Measurements from ENCODE around the gene MYO1B.

Gene MYO1B

DNA sequence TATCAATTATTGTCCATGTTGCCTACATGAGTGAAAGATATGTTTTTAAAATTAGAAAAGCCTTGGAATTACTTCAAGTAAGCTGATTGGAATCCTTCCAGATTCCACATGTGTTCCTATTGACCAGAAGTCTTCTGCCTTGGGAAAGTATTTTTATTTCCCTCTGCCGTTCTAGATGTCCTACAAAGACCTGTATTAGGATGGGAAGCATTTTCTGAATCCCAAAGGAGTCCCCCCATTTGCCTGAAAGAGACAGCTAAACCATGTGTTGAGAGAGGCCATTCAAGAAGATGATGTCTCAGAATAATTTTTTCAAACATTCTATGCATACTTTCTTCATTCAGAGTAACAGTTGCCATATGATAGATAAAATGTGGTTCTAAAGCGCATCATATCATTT is 19.0 kb upstream of the MYO1B start:
- no peak for DNase-seq (ENCODE audit: low read depth)

DNA sequence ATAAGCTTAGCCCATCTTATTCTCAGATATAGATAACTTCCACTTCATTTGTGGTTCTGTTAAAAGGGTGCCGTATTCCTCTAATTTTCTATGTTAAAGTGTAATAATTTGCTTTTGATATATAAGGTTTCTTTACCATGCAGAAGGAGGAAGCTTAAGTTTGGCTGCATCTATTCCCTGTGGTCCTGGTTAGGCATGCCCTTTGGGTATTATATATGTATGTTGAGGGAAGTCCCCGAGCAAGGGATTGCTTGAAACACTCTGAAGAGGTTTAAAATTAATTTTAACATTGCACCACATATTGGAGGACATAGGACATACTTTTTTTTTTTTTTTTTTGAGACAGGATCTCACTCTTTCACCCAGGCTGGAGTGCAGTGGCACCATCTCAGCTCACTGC is 16.9 kb upstream of the MYO1B start:
- DNase-seq (ENCODE audit: low read depth) = no peak

DNA sequence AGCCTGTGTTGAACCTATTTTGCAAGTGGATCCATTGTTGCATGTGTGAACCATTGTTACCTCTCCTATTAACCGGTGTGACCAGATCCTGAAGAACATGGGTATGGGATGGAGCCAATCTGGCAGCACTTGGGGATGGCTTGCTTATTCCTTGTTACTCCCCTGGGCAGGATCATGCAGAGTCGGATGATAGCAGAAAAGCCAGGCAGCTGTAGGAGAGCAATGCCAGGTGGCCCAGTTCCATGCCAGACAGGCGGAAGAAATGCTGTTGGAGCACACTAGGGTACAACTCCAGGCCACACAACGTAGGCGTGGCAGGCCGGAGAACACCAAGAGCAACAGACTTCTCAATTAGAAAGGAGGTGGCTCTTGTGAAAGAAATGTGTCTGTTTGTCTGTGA is 16.3 kb upstream of the MYO1B start:
- DNase-seq (ENCODE audit: low read depth) = no peak

DNA sequence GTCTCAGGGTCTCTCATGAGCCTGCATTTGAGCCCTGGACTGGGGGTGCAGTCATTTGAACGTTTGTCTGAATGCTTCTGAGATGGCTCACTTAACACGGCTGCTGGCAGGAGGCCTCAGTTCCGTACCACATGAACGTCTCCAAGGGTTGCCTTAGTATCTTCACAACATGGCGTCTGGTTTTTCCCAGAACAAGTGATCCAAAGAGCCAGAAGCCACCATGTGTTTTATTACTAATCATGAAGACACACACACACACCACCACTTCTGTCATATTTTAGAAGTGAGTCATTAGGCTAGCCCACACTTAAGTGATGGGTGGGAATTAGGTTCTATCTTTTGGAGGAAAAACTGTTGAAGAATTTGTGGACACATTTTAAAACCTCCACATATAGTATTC is 15.0 kb upstream of the MYO1B start:
- no peak for DNase-seq (ENCODE audit: low read depth)

DNA sequence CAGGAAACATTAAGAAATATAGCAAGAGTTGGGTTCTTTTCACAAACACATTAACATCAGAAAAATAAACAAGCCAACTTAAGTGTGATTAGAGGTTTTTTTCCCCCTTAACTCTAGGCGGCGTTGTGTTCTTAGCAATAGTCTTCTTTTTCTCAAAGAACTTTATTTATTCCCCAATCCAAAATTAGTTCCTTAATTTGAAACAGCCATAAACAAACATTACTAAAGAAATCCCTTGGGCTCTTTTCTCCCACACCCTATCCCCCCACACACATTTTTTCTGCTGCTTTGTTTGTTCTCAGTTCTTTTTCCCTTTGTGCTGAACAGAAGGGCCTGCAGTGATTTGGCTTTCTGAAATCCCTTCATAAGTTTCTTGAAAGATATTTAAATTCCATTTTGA is 13.2 kb upstream of the MYO1B start:
- DNase-seq (ENCODE audit: low read depth) = no peak

DNA sequence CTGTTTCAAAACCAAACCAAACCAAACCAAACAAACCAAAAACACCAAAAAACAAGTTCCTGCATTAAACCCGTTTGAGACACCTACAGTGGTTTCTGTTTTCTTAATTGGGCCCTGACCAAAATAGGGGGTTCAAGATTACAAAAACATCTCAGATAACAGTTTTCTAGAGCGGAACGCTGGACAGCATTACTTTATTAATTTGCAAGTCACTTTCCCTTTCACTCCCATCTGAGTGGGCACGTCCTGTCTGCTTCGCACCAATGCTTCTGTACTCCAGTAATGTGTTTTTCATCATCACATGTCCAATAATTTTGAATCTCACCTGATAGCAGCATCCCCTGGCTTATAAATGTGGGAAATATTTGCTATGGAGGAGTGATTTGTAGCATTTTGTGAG is 11.7 kb upstream of the MYO1B start:
- DNase-seq (ENCODE audit: low read depth) = no peak

DNA sequence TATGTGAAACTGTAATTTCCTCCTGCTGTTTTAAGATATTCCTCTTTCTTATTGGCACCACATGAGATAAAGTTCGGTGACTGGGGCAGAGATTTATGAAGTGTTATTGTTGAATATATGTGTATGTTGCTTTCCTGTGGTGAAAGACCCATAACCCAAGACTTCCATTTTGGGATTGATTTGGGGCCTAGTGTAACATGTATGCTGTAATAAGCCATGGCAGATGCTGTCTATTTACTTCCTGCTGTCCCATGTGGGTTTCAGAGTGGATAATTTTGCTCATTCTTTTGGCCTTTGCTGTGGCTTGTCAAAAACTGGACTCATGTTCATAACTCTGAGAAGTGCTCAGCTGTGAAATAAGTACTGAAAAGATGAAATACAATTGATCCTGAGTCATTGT is 10.8 kb upstream of the MYO1B start:
- no peak for DNase-seq (ENCODE audit: low read depth)

DNA sequence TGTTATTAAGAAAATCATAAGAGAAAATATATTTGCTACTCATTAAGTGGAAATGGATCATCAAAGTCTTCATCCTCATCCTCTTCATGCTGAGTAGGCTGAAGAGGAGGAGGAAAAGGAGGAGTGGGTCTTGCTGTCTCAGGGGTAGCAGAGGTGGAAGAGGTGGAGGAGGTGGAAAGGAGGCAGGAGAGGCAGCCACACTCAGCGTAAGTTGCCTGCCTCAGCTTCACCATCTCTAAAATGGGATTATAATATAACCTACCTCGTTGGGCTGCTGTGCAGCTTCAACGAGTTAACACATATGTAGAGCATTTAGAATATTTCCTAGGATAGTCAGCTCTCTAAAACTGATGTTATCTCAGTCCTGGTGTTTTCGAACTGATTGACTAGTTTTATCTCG is 4.3 kb upstream of the MYO1B start:
- no peak for DNase-seq (ENCODE audit: low read depth)

DNA sequence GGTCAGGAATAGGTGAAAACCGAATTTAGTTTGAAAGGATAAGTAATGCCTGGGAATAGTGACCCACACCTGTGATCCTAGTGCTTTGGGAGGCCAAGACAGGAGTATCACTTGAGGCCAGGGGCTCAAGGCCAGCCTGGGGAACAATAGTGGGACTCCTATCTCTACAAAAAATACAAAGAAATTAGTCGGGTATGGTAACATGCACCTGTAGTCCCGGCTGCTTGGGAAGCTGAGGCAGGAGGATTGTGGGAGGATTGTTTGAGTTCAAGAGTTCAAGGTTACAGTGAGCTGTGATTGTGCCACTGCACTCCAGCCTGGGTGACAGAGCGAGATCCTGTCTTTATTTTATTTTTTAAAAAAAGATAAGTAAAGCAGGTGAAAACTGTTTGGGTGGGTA is 3.8 kb upstream of the MYO1B start:
- no peak for DNase-seq (ENCODE audit: low read depth)

DNA sequence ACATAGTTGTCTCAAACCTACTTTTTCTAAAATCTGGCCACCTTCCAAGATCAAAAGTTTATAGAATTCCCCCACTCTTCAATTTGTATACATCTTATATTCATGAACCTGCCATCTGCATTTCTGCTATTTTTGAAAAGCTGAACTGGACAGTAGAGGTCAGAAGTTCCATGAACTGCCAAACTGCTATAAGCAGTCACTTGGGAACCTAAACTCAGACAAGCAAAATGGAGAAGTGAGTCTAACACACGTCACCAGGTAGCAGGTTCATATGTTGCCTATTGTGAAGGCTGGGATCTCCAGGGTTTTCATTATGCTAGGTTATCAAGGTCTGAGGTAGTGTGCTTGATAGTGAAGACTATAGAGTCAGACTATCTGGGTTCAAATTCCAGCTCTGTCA is 2.0 kb upstream of the MYO1B start:
- DNase-seq (ENCODE audit: low read depth) = no peak

DNA sequence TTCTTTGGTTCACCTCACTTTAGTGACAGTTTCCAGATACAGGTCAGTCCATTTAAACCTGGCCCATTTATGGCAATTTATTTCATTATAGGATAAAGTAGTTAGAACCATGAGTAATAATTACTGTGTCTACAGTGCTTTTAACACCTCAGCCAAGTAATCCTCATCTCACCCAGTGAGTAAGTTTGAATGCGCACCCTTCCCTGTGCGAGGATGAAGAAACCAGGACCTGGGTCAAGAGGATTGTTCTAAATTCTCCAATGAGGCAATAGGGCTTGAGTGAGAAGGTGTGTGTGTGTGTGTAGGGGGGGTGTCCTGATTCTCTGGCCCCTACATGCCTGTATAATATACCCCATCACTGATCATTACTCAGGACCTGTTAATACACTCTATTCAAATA is 854 bp upstream of the MYO1B start:
- no peak for DNase-seq (ENCODE audit: low read depth)

DNA sequence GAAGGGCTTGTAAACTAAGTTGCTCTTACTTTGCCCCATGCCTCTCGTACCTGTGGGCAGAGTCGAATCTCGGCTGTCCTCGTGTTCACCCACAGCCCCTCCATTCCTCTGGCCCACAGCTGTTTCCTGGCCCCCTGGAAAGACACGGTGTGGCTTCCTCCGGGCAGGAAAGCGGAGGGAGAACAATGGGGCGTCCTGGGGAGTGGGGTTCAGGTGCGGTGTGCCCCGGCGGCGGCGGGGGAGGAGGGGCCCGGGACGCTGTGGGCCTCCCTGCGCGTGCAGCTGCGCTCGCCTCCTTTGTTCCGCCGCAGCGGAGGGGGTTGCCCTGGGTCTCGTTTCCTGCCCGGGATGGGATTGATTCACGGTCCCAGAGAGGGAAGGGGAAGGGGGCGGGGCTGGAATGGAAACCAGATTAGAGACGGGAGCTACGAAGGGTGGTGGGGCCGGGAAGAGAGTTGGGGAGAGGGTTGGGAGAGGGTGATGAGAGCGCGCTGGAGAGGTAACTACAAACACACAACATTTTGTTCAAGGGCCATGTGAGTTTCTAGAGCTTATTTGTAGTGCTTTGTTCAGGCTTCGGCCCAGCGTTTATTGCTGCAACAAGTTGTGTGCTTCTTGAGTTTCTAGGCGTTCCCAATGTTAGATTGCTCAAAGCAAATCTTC is 796 bp downstream of the MYO1B start:
- DNase-seq (ENCODE audit: low read depth) = peak; percentile 9

DNA sequence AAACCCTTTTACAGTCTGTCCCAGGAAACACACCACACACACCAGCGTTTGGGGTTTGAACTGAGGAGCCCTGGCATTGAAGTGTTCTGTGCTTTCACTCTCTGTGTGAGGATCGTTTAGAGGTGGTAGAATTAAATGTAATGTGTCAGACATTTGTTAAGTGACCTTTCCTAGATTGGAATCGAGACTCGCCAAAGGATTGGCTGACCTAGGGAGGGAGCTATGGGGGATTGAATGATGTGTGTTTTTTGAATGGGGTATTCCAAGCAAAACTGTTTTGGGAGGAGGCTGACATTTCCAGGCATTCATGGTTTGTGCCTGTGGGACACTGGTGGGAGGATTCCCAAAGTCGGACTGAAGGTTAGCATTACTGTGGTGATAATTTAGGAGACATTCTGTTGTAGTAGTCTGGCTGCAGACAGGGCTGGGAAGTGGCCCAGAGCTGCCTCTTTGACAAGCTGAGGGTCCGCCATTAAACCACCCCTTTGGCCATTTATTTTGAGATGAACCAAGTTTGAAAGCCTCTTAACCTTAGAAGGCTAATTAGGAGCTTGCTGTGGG is 1.7 kb downstream of the MYO1B start:
- DNase-seq (ENCODE audit: low read depth) = no peak

DNA sequence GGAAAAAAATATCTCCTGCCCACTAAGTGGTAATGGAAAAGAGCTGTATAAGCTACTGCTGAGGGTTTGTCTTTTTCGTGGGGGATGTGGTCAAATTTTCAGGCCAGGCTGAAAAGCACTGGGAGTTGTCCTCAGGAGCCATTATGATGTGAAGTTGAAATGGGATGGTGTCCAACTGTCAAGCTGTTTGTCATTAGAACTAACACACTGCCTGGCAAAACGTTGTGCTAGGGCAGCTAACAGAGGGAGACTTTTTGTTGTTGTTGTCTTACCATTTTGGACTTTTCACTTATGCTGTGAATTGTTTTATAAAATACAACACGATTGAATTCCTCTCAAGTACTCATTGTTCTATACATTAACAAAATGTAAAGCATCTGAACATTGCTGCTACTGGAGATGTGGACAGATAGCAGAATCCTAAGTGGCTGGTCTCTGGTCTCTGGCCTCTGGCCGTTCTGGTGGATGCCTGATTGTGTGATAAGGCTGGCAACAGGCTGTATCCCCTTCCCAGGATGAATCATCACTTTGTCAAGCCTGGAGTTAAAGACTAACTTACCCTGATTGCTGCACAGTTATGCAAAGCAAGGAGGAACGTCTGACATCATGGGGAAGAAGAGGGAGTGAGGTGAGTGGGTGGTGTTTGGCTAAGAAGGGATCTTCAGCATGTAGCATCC is 2.3 kb downstream of the MYO1B start:
- no peak for DNase-seq (ENCODE audit: low read depth)

DNA sequence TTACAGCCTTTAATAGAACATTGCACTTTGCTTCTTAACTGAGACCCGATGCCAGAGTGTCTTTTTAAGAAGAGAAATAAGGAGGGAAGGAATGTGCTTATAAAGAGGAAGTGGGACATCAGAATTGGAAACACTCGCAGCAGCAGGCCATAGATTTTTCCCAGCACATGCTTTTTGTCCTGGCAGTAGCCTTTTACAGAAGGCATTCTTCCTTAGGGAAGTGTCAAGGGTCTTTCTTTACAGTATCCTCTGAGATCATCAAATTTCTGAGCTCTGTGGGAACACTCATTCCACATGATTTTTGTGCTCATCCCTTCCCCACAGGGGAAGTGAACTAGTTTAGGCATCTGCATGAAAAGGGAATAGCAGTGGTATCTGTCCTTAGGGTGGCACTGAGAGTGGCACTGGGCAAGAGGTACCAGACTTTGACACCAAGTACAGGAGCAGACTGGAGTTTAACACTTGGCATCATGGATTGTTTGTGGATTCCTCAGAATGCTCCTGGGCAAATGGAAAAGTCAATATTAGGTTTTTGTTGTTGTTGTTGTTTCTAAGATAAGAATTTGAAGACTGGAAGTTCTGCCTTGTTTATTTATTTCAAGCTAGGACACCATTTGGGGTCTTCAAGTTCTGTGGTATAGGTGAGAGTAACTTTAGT is 4.1 kb downstream of the MYO1B start:
- no peak for DNase-seq (ENCODE audit: low read depth)

DNA sequence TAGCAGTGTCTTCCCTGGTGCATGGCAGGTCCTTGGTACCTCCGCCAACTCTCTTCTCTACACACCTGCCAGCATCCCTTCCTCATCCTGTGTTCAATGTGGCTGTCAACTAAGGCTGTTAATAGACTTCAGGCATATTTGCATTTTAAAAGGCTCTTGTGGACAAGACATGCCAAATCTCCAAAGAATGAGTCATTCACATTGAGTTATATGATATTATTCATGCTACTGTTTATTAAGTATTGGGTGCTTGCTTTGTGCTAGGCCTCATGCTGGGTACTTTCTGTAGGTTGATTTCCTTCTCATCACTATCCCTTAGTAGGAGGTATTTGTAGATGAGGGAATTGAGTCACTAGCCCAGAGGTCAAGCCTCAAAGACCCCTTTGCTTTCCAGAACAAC is 5.2 kb downstream of the MYO1B start:
- no peak for DNase-seq (ENCODE audit: low read depth)

DNA sequence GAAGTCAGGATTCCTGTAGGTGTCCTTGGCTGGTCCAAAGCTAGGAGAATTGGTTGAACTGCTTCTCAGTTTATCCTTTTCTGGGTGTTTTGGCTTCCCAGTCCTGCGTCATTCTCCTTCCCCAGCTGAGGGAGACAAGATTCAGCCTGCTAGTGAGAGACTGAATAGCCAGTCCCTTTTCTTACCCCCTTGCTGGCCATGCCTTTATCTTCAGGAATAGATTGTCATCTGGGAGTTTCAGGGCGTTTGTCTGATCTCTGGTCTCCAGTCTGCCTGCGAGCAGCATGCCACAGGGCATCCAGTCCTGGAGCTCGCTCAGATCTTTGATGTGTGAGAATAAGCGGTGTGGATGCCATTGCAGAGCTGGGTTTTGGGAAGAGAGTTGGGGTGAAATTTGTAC is 5.8 kb downstream of the MYO1B start:
- no peak for DNase-seq (ENCODE audit: low read depth)

DNA sequence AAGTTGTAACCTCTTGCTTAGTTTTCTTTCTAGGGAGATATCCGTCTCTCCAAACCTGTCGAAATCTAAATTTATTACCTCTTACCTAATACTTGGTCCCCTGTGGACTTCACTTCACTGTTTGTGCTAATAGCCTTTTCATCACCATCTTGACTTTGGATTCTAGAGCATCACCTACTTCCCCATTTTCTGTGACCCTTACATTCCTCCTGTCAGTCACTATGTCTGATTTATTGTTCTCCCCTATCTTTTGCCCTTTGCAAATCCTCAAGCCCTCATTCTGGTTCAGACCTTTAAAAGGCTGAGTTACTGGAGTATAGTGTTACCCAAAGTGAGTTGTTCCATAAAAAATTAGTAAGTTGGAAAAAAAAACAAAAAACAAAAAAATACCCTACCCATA is 7.5 kb downstream of the MYO1B start:
- DNase-seq (ENCODE audit: low read depth) = no peak

DNA sequence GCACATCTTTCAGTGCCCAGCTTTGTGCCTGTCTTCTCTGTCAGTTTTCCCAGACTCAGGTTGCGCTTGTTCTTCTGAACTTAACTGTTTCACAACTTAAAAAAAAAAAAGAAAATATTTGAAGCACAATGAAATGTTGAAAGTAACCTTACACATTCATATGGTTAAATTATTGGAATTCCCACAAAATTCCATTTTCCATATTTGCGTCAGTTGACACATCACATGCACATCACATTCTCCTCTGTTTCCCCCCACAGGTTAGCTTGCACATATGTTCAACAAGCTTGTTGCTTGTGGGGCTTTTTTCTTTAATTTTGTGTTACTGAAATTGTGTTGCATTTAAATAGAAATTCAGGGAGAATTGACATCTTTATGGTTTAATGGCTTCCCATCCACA is 8.3 kb downstream of the MYO1B start:
- DNase-seq (ENCODE audit: low read depth) = no peak

DNA sequence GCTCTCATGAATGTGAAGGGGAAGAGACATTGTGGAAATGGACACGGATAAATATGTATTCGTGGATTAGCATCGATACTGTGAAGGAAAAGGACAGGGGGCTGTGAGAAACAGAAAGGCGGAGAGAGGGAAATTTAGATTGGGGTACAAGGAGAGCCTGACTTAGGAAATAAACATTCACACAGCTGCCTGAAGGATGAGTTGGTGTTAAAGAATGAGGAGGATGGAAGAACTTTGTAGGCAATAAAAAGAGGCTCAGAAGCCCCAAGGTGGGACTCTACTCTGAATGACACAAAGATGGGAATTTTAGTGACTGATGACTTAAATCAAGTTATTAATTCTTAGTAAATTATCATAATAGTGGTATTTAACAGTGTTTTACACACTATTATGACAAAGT is 10.1 kb downstream of the MYO1B start:
- no peak for DNase-seq (ENCODE audit: low read depth)

DNA sequence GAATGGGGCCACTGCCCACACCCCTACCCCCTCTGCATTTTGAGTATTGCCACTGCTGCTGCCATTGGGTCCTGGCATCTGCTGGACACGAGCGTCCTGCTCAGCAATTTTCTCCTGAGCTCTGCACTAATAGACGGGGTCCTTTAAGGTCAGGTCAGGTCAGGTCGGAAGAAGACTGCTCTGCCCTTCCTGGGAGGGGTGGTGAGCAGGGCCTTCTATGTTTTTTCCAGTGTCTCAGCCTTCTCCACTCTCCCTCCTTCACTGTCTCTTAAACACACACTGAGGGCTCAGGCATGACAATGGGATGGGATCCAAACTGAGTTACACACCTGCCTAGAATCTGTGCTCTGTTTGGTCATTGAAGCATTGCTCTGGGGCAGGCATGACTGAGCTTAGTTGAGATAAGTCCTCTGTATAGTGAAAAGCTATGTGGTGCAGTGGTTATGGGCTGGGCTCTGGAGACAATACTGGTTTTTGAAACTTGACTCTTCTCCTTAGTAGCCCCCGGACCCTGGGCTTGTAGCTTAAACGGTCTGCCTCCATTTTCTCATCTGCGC is 10.6 kb downstream of the MYO1B start:
- DNase-seq (ENCODE audit: low read depth) = no peak

DNA sequence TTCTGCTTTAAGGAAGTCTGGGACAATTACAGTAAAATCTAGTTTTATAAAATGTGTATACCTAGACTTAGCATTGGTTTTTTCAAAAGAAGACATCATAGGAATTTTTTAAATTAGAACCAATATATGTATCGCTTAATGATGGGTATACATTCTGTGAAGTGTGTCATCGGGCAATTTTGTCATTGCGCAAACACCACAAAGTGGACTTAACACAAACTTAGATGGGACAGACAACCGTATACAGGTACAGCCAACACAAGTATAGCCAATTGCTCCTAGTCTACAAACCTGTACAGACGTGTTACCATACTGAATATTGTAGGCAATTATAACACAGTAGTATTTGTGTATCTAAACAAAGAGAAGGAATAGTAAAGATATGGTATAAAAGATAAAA is 12.7 kb downstream of the MYO1B start:
- no peak for DNase-seq (ENCODE audit: low read depth)

DNA sequence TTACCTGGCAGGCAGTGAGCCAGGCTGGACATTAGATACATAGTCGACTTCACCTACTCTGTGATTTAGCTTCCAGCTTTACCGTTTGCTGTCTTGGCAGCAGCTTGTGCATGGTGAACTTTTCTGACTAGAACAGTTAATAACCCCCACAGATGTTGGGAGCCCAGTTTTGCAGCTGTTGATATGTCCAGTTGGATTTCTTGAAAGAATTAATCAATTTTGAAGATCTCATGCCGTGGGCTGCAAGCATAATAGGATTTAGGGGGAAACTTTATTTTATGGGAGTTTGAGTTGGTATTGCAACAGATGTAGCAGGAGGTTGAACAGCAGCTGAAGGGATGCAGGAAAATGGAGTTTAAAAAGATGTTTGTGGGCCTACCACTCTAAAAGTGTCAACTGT is 13.8 kb downstream of the MYO1B start:
- DNase-seq (ENCODE audit: low read depth) = no peak
